PFSK-1 (cell line): ENCODE measurements around the gene MAFB.

ENCODE experiments used
- FOXP2 ChIP-seq: optimal IDR thresholded peaks from 2 replicates; pipeline ENCODE3; 2011; ENCODE audit warnings: borderline replicate concordance, control low read depth, inconsistent platforms; ENCODE audit not compliant: insufficient read depth; ENCODE audit errors: extremely low read length, extremely low read depth
- POLR2AphosphoS5 ChIP-seq: IDR thresholded peaks from 2 replicates; pipeline ENCODE4 v1.6.1; 2012; ENCODE audit warnings: low read depth, mild to moderate bottlenecking, control low read depth, low read length, moderate library complexity
- REST ChIP-seq, 2 experiments: IDR thresholded peaks; 2 replicates each; pipeline versions ENCODE4 v1.6.1 to v1.8.0; 2011 to 2012; ENCODE audit warnings: low read depth in 2 of 2, low read length in 2 of 2, control low read depth in 1 of 2, inconsistent platforms in 1 of 2, mild to moderate bottlenecking in 1 of 2, moderate library complexity in 1 of 2; ENCODE audit not compliant: insufficient read depth in 1 of 2
- SIN3A ChIP-seq: IDR thresholded peaks from 2 replicates; pipeline ENCODE4 v1.6.1; 2012; ENCODE audit warnings: mild to moderate bottlenecking, low read length, moderate library complexity, borderline replicate concordance; ENCODE audit not compliant: insufficient read depth
- TAF1 ChIP-seq: IDR thresholded peaks from 2 replicates; pipeline ENCODE4 v1.6.1; 2012; ENCODE audit warnings: low read length, control low read depth, borderline replicate concordance; ENCODE audit not compliant: insufficient read depth

MAFB gene

GRCh38 chr20:40681165-40681564, 7.9 kb downstream of the MAFB start:
- no peak for TF ChIP-seq FOXP2
- no peak for TF ChIP-seq TAF1
- TF ChIP-seq POLR2AphosphoS5: no peak
- no peak for TF ChIP-seq REST (IDR thresholded peaks at IDR 0.05; ENCODE audit: insufficient read depth in 1 of 2, low read depth in 2 of 2, low read length in 2 of 2)
- TF ChIP-seq SIN3A: no peak

DNA sequence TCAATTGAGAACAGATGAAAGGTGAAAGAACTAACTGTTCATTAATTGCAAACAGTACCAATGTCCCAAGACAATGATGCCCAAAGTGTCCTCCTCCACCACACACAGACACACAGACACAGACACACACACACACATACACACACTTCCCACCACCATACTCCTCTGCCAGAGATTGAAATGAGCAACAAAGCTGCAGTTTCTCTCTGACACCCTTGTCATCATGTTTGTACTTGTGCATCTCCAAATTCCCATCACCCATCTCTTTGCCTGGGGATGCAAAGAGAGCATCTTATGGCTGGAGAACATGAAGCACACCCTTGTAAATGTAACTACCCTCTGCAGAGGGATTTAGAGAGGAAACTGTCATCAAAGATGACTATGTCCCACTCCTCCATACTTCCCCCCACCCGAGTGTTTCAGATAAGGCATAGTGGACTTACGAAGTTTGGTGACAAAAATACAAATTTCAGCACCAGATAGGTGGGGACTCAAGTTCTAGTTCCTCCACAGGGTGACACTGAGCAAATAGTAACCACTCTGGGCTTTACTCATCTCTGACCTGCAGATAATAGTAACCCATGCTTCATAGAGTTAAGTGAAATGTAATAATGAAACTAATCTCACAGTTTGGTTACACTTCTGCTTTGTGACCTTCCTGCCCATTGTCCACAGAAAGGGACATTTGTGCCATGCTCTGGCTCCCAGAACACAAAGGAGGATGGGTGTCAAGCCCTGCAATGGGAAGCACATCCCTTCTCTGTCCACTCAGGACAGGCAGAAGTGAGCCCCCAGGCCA, 8.7 kb downstream of the MAFB start:
- no peak for TF ChIP-seq REST (IDR thresholded peaks at IDR 0.05; ENCODE audit: insufficient read depth in 1 of 2, low read depth in 2 of 2, low read length in 2 of 2)
- TF ChIP-seq TAF1: no peak
- TF ChIP-seq SIN3A: no peak
- TF ChIP-seq POLR2AphosphoS5: no peak
- TF ChIP-seq FOXP2: no peak

DNA sequence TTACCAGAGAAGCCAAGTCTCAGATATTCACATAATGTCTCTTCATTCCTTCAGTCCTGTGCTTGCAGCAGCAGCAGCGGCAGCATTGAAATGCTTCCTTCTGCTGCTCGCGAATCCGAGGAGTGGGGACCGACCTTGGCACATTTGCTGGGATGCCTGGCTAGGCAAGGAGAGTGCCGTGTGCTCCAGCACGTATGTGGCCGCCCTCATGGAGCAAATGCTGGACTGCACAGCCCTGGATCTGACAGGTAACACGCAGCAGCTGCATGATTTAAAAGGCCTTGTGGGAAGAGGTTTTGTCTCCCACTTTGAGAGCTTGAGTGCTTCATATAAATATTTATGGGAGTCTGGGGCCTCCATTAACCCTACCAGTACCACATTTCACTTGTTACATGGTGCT, 9.9 kb downstream of the MAFB start:
- no peak for TF ChIP-seq FOXP2
- no peak for TF ChIP-seq REST (IDR thresholded peaks at IDR 0.05; ENCODE audit: insufficient read depth in 1 of 2, low read depth in 2 of 2, low read length in 2 of 2)
- no peak for TF ChIP-seq TAF1
- no peak for TF ChIP-seq SIN3A
- no peak for TF ChIP-seq POLR2AphosphoS5

- TF ChIP-seq POLR2AphosphoS5 (no peak), REST (IDR thresholded peaks at IDR 0.05; ENCODE audit: insufficient read depth in 1 of 2, low read depth in 2 of 2, low read length in 2 of 2) (no peak), FOXP2 (no peak), SIN3A (no peak), TAF1 (no peak)
These were observed 10.7 kb downstream of the MAFB start for GRCh38 chr20:40678286-40678875.
